Prostate gland (tissue), 2 donors: ENCODE data around the gene ITGB4. TPM values are rescaled to one million over a fixed set of nuclear protein-coding genes. Genes with fewer than 3 reads are reported as not detected.
"Not testable (repeated sequence)": the region's sequence is repeated elsewhere in the genome, so short reads cannot be mapped to it uniquely, and the experiment has no call there.

Experiments used
- DNase-seq: peaks from one replicate; pipeline ENCODE4 v3.0.0-alpha.2; 2019; ENCODE audit warnings: low spot score
- H3K27ac ChIP-seq, 2 donors: fragments of 200-600 bp; sonication (generic); 2 replicates each; pipeline ENCODE4 v1.5.1; 2017 to 2019
- H3K27me3 ChIP-seq: fragments of 200-600 bp; sonication (generic); replicated peaks from 2 replicates; pipeline ENCODE4 v1.5.1; 2019; ENCODE audit not compliant: insufficient read depth
- H3K36me3 ChIP-seq, 2 donors: fragments of 200-600 bp; sonication (generic); 1 replicate in 1 of 2; 2 replicates in 1 of 2; pipeline versions ENCODE4 v1.5.1 to v1.8.1; 2017 to 2019
- H3K4me1 ChIP-seq: fragments of 200-600 bp; sonication (generic); replicated peaks from 2 replicates; pipeline ENCODE4 v1.5.1; 2019
- H3K4me3 ChIP-seq, 2 donors: fragments of 200-600 bp; sonication (generic); 2 replicates each; pipeline ENCODE4 v1.5.1; 2017 to 2019
- H3K9me3 ChIP-seq: fragments of 200-600 bp; sonication (generic); 2 replicates; pipeline ENCODE4 v1.5.1; 2017
- CTCF ChIP-seq, 4 experiments: fragments of 200-600 bp in 2 of 4; fragments of 450-650 bp in 2 of 4; sonication (generic) in 2 of 4; IDR thresholded peaks; 1 replicate in 3 of 4; 2 replicates in 1 of 4; pipeline ENCODE4 v1.5.1; 2016 to 2019; ENCODE audit warnings: antibody characterized with exemption in 4 of 4, mild to moderate bottlenecking in 2 of 4, moderate library complexity in 2 of 4
- POLR2A ChIP-seq: fragments of 450-650 bp; IDR thresholded peaks from one replicate; pipeline ENCODE4 v1.6.1; 2016; ENCODE audit warnings: antibody characterized with exemption, mild to moderate bottlenecking
- POLR2AphosphoS5 ChIP-seq: sonication (generic); formaldehyde crosslinking; IDR thresholded peaks from one replicate; pipeline ENCODE4 v1.6.1; 2017; ENCODE audit warnings: antibody characterized with exemption
- WGBS: methylation state at CpG from one replicate; pipeline ENCODE4 v1.1.5; 2018; 5-methylcytosine and 5-hydroxymethylcytosine counted together
- intact Hi-C: fragments of 100-400 bp; cut with DNase I; formaldehyde crosslinking; loops from one replicate; pipeline ENCODE4 v1.14.2; 2022
- total RNA-seq, 2 donors: library from RNA; depleted of rRNA; stranded (reverse); fragments of >200 nt; gene quantifications; one replicate each; pipeline ENCODE4 v1.1.0, GENCODE V29; 2016

Gene ITGB4
- total RNA-seq, 2 donors from 2014 or later: 81.0 to 105 TPM

DNA sequence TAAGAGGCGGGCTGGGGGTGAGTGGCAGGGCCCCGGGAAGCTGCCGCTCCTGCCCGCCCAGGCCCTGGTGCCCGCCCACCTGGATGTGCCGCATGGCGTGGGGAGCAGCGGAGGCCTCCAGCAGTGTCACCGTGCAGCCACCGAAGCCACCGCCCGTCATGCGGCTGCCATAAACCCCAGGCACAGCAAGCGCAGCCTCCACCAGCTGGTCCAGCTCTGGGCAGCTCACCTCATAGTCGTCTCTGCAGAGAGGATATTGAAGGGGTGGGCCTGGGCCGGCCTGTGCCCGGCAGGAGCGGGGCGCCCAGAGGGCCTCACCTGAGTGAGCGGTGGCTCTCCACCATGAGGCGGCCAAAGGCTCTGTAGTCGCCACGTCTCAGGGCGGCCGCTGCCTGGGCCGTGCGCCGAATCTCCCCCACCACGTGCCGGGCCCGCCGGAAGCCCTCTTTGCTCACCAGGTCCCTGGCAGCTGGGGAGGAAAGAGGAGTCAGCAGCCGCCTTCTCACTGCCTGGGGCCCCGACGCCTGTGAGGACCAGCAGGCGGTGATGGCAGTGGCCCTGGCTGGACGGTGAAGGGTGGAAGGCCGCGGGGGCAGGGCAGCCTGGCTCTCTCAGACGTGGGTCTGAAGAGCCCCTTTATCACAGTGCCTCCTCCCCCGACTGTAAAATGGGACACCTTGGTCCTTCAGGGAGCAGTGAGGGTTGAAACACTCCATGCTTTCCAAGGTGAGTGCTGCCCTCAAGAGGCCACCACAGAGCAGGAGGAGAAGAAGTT is 37.1 kb downstream of the ITGB4 start:
- intact Hi-C loops: no loop called here
- TF ChIP-seq POLR2A (no peak), POLR2AphosphoS5 (no peak), CTCF (IDR thresholded peaks at IDR 0.05) (peak in 1 of 4 experiments; percentile 11)
- no peak for DNase-seq
- H3K4me1 ChIP-seq: no peaks in the 10 kb centered on the region
- H3K4me3 ChIP-seq: no peak overlapping the region
- no peaks in the 10 kb centered on the region for H3K9me3 ChIP-seq
- no peak overlapping the region for H3K27ac ChIP-seq
- no peaks in the 10 kb centered on the region for H3K36me3 ChIP-seq
- H3K27me3 ChIP-seq: no peaks in the 10 kb centered on the region
- 87% methylated on average over 30 of the region's 41 CpGs for WGBS

GRCh38 chr17:75759457-75759856 is 38.2 kb downstream of the ITGB4 start:
- peak; percentile 43 for DNase-seq
- intact Hi-C loops: no loop called here
- WGBS: 48% methylated on average over 3 of the region's 3 CpGs
- Histone ChIP-seq H3K9me3 (no peaks in the 10 kb centered on the region), H3K27ac (peak overlapping the region in 1 of 2 donors; percentile 48), H3K36me3 (no peaks in the 10 kb centered on the region), H3K27me3 (no peaks in the 10 kb centered on the region), H3K4me1 (no peaks in the 10 kb centered on the region), H3K4me3 (no peak overlapping the region)
- peak; percentile 37 for TF ChIP-seq POLR2AphosphoS5
- no peak for TF ChIP-seq CTCF (IDR thresholded peaks at IDR 0.05)

DNA sequence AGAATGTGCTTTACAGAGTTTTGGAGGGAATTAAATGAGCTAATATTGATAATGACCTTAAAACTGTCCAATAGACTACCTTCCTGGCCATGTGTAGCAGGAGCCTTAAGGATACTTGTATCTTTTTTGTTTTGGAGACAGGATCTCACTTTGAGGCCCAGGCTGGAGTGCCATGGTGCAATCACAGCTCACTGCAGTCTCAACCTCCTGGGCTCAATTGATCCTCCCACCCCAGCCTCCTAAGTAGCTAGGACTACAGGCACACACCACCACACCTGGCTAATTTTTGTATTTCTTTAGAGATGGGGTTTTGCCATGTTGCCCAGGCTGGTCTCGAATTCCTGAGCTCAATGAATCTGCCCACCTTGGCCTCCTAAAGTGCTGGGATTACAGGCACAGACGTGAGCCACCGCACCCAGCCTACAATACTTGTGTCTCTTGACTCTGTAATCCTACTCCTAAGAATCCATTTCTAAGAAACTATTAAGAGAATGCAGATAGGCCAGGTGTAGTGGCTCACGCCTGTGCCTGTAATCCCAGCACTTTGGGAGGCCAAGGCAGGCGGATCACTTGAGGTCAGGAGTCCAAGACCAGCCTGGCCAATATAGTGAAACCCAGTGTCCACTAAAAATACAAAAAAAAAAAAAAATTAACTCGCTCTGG is 38.9 kb downstream of the ITGB4 start:
- DNase-seq, H3K4me1 ChIP-seq, H3K4me3 ChIP-seq, H3K27me3 ChIP-seq, H3K9me3 ChIP-seq, H3K36me3 ChIP-seq: not testable (repeated sequence)
- WGBS: 94% methylated on average over 6 of the region's 6 CpGs
- peak overlapping the region in 1 of 2 donors; percentile 48 for H3K27ac ChIP-seq
- intact Hi-C loops: loop anchor here (5.0 kb wide), 1 partner anchor 132 kb away; no protein-coding TSS in a partner anchor

- no peak for TF ChIP-seq CTCF (IDR thresholded peaks at IDR 0.05)
- TF ChIP-seq POLR2AphosphoS5: no peak
- no peak for TF ChIP-seq POLR2A
- DNase-seq: no peak
- WGBS: 92% methylated on average over 27 of the region's 27 CpGs
- intact Hi-C loops: loop anchor here (5.0 kb wide), 1 partner anchor 130 kb away; no protein-coding TSS in a partner anchor
- Histone ChIP-seq H3K4me1 (no peaks in the 10 kb centered on the region), H3K27ac (no peak overlapping the region), H3K9me3 (no peaks in the 10 kb centered on the region), H3K4me3 (no peak overlapping the region), H3K36me3 (no peaks in the 10 kb centered on the region), H3K27me3 (no peaks in the 10 kb centered on the region)
Observed at GRCh38 chr17:75762513-75763268, 41.4 kb downstream of the ITGB4 start.

DNA sequence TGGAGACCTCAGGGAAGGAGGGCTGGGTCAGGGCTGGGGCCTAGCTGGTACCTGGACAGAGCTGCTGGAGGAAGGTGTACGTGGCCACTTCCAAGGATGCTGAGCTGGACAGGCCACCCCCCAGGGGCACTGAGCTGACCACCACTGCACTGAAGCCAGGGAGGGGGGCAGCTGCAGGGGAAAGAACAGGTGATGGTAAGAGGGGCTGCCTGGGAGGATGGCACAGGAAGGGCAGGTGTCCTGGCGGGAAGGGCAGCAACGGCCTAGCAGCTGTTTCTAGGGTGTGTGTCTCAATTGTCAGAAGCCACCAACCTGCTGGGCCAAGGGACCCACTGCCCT is 42.0 kb downstream of the ITGB4 start:
- intact Hi-C loops: loop anchor here (5.0 kb wide), 1 partner anchor 129 kb away; no protein-coding TSS in a partner anchor
- TF ChIP-seq POLR2A: no peak
- no peak for TF ChIP-seq POLR2AphosphoS5
- no peak for TF ChIP-seq CTCF (IDR thresholded peaks at IDR 0.05)
- 86% methylated on average over 3 of the region's 3 CpGs for WGBS
- DNase-seq: no peak
- H3K27me3 ChIP-seq: no peaks in the 10 kb centered on the region
- no peaks in the 10 kb centered on the region for H3K36me3 ChIP-seq
- no peaks in the 10 kb centered on the region for H3K4me1 ChIP-seq
- H3K4me3 ChIP-seq: no peak overlapping the region
- H3K27ac ChIP-seq: no peak overlapping the region
- H3K9me3 ChIP-seq: no peaks in the 10 kb centered on the region
